ENCODE measurements around the gene FGF11.

Gene FGF11

DNA sequence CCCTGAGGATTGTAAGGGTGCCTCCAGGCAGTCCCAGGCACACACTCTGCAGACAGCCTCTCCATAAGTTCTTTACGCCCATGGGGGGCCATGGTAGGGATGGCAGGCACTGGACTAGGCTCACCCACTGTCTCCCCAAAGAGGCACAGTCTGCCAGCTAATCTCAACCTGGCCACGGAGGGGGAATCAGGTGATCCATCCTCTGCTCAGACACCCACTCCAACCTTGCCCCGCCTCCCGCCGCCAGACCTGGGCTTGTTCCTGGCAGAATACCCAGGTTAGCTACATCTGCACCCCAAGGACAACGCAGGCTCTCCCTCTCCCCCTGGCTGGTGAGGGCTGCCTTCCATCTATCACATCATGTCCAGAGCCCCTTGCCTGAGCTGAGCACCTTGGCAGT lies 30.4 kb upstream of the FGF11 start:
- no peak for DNase-seq

GRCh38 chr17:7409716-7410115 lies 29.6 kb upstream of the FGF11 start:
- DNase-seq, result no peak

DNA sequence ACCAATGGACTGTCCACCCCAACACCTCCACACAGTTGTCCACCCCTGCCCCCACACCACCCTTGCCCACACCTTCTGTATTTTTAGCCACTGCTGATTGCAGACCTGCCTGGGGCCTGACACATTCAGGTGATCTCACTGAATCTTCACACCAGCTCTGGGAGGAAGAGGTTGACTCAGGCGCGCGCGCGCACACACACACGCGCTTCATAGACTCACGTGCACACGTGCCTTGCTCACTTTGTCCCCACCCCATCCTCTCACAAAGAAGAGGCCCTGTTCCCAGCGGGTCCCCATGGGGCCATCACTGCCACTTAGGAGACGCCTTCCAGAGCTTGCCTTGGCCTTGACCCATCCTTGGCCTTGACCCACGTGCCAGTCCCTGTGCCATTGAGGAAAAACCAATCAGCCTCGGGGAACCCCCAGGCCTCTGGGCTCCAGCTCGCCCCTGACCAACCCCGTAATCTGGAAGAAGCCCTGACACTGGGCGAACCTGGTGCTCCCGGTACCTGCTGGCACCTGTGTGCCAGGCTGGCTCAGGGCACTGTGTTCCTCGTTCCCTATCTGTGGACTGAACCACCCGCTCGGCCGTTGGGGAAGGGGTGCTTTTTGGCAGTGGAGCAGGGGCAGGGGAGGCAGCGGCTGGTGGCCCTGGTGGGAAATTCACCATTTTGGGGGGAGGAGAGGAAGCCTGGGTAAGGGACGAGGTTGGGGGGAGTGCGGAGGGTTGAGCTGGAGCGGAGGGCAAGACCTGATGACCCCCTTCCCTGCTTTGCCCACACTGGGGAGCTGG lies 28.5 kb upstream of the FGF11 start:
- no peak for DNase-seq

DNA sequence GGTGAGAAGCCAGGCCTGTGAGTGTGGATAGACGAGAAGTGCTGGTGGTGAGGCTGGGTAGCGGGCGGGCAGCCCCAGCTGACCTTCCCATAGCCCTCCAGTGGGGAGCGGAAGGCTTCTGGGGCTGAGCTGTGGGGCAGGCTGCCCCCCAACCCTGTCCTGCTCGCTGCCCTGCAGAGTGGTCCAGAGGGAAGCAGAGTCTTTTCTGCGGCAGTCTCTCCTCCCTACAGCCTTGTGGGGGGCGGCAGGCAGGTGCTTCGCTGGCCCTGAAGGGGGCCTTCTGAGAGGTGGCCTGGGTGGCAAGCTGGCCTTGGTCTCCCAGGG lies 27.9 kb upstream of the FGF11 start:
- no peak for DNase-seq

GRCh38 chr17:7413346-7413985 lies 25.8 kb upstream of the FGF11 start:
- no peak for DNase-seq

DNA sequence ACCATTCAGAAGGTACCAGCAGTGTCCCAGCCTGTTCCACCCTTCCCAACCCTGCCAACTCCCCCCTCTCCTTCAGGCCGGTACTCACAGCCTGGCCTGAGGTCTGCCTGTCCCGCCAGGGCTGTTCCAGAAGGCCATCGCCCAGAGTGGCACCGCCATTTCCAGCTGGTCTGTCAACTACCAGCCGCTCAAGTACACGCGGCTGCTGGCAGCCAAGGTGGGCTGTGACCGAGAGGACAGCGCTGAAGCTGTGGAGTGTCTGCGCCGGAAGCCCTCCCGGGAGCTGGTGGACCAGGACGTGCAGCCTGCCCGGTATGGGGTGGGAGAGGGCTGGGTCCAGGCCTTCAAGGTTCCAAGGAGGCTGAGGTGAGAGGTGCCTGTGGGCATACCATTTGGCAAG lies 24.5 kb upstream of the FGF11 start:
- DNase-seq, result no peak

GRCh38 chr17:7415784-7416183 lies 23.5 kb upstream of the FGF11 start:
- DNase-seq, result no peak

- DNase-seq, result no peak
Observed at GRCh38 chr17:7416323-7416722, 23.0 kb upstream of the FGF11 start.

GRCh38 chr17:7417056-7417655 lies 22.2 kb upstream of the FGF11 start:
- no peak for DNase-seq

DNA sequence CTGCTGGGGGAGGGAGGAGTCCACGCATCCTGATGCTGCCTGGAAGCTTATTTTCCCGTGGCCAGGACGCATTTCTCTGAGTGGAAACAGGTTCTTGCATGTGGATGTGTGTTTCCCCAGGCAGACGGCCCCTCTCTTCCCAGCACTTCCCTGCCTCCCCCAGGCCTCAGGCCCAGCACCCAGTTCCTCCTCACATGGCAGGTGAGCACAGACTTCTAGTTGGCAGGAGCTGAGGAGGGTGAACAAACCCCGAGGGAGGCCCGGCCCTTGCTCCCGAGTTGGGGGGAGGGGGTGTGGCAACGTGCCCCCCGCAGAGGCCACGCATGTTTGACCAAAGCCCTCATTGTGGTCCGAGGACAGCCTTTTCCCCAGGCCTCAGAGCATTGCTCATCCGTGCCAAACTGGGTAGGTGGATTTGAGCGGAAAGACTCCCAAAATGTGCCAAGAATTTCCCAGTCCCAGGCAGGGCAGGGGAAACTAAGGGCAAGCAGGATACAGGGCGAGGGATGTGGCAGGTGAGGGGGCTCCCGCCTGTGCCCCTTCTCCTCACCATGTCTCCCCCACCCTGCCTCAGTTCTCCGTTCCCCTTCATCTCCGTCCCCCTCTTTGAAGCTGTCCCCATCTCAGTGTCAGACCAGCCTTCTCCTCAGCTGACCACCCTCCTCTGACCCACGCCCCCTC lies 20.7 kb upstream of the FGF11 start:
- DNase-seq, result no peak

- DNase-seq, result no peak
Observed at GRCh38 chr17:7419819-7420610, 19.3 kb upstream of the FGF11 start, which contains the start of gene SPEM1. TSS of gene SPEM1 (plus strand) at chr17:7420324. CDS start at chr17:7420385, 61 bp downstream.

GRCh38 chr17:7421186-7421585 lies 18.1 kb upstream of the FGF11 start:
- no peak for DNase-seq

- no peak for DNase-seq
Observed at GRCh38 chr17:7423679-7424078, 15.6 kb upstream of the FGF11 start.

DNA sequence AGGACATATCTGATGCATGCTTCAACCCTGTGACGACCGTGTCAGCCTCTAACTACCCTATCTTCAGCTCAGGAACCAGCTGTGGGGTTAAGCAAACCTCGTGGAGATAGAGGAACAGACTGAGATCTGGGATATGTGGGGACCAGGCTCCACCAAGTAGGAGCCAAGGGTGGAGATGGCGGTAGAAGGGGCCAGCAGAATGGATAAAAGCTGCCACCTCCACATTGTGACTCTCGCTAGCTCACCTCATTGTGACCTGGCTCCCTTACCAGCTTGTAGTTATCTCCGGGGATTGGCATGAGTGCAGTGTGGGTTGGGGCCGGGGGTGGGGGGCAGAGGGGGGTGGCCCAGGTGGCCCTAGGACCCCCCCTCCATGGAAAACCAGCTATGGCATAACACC lies 14.0 kb upstream of the FGF11 start, which contains the start of gene SPEM2:
TSS of gene SPEM2 (plus strand) at position 301 of the 400 bp plus-strand sequence. CDS start at position 374, 73 bp downstream.
- no peak for DNase-seq

DNA sequence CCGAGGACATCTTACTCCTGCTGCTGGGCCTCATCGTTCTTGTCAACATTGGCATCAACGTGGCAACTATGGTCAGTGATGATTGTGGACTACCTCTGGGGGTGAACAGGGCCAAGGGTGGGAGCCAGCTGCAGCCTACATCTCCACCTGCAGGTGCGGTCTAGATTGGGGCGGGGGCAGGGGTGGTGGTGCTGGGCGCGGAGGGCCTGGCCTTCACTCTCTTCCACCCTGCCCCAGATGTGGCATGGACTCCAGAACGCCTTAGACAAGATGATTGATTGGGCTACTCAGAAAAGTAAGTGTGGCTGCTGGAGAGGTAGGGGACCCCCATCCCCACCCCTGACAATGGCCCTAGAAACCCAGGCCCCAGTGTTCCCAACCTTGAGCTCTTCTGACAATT lies 13.6 kb upstream of the FGF11 start:
- DNase-seq, result no peak

DNA sequence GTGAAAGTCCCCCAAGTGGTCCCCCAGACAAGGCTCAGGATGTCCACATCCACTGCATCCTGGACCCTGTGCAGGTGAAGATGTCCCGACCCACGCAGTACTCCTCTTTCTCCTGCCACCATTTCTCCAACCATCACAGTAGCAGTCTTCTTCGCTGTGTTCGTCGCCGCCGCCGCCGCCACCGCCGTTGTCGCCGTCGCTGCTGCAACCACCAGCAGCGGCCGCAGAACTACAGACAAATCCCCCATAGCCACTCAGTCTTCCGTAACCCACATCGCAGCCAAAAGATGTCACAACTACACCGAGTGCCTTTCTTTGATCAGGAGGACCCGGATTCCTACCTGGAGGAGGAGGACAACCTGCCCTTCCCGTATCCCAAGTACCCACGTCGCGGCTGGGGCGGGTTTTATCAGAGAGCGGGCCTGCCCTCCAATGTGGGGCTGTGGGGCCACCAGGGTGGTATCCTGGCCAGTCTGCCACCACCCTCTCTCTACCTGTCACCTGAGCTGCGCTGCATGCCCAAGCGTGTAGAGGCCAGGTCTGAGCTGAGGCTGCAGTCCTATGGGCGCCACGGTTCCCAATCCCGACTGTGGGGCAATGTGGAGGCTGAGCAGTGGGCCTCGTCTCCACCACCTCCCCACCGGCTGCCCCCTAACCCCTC lies 13.0 kb upstream of the FGF11 start:
- DNase-seq, result no peak

DNA sequence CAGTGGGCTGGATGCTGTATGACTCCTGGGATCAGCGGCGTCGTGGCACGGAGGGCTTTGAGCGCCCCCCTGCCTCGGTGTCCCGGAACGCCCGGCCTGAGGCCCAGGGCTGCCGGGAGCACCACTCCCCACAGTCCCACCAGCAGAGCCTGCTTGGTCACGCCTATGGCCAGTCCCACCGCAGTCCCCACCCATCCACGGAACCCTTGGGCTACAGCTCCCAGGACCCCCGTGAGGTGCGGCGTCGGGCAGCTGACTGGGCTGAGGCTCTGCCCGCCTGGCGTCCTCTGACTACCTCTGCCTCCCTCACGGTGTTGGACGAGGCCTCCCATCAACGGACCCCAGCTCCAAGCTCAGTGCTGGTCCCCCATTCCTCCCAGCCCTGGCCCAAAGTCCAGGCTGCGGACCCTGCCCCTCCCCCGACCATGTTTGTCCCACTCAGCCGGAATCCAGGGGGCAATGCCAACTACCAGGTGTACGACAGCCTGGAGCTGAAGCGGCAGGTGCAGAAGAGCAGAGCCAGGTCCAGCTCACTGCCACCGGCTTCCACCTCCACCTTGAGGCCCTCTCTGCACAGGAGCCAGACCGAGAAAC lies 12.3 kb upstream of the FGF11 start:
- no peak for DNase-seq

- no peak for DNase-seq
Observed at GRCh38 chr17:7427549-7427948, 11.8 kb upstream of the FGF11 start.

GRCh38 chr17:7428557-7428956 lies 10.8 kb upstream of the FGF11 start, which contains the start of gene SPEM3:
TSS of gene SPEM3 (plus strand) at chr17:7428857. CDS start at chr17:7428903, 46 bp downstream.
- no peak for DNase-seq

DNA sequence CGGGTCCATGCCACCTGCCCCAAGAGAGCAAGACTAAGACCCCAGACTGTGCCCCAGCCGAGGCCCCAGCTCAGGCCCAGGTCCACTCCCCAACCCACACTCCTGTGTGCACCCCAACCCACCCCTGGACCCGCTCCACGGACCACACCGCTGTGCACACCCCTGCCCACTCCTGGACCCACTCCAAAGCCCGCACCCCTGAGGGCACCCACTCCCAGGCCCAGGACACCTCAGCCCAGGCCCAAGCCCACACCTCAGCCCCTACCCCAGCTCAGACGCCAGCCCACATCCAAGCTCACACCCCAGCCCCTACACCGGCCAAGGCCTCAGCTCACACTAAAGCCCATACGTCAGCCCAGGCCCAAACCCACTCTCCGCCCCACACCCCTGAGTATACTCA lies 9.6 kb upstream of the FGF11 start:
- DNase-seq, result no peak

DNA sequence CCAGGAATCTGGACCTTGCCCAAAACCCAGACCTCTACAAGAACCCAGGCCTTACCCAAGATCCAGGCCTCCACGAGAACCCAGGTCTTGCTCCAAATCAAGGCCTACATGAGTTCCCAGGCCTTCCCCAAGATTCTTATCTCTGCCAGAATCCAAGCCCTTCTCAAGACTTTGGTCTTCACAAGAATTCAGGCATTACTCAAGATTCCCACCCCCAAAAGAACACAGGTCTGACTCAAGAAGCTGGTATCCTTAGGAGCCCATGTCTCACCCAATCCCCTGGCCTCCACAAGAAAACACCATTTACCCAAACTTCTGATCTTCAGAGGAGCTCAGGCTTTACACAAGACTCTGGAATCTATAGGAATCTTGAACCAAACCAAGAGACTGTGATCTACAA lies 8.1 kb upstream of the FGF11 start:
- no peak for DNase-seq

DNA sequence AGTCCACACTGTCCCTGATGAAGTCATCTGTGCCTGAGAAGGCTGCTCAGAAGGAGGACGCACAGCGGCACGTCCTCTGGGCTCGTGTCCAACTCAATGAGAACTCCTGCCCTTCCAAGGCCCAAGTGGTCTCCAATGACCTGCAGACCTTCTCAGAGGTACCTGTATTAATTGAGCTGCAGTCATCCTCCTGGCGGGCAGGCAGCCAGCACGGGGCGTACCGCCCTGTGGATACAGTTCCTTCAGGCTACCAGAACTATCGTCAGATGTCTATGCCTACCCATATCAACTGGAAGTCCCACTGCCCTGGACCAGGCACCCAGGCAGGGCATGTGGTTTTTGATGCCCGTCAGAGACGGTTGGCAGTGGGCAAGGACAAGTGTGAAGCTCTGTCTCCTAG lies 7.0 kb upstream of the FGF11 start:
- DNase-seq, result no peak

Data from stimulated activated CD4-positive, alpha-beta T cell treated with anti-CD3 and anti-CD28 coated beads, Interleukin-1b, Interleukin-23, amount 100 ng/mL, for 48 hours (primary cell).